22Rv1 (cell line): ENCODE measurements around the gene KIF11.

Source experiments
- ZFX ChIP-seq: fragments of 450-650 bp; IDR thresholded peaks from 2 replicates; pipeline ENCODE4 v1.6.1; 2017; ENCODE audit warnings: antibody characterized with exemption, borderline replicate concordance
- TF ChIP-seq, protein P1 (sequence below): fragments of 450-650 bp; IDR thresholded peaks from 2 replicates; pipeline ENCODE4 v1.5.1; 2017; ENCODE audit warnings: mild to moderate bottlenecking

DNA sequence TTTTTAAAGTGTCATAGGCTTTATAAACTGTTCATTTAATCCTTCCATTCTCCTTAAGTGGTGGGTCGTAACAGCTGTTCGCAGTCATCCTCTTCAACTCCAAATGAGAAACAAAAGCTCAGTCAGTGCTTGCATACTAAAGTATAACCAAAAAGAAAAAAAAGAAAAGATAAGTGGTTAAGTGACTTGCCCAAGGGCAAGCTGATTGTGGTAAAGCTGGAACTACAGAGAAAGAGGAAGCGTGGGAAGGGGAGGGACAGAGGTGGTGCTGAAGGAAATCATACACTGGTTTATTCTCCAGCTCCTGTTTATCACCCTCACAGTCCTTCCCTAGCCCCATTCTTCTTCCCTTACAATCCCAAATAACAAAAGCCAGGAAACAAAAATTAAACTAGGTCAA lies 48.6 kb upstream of the KIF11 start:
- TF ChIP-seq, protein P1, sequence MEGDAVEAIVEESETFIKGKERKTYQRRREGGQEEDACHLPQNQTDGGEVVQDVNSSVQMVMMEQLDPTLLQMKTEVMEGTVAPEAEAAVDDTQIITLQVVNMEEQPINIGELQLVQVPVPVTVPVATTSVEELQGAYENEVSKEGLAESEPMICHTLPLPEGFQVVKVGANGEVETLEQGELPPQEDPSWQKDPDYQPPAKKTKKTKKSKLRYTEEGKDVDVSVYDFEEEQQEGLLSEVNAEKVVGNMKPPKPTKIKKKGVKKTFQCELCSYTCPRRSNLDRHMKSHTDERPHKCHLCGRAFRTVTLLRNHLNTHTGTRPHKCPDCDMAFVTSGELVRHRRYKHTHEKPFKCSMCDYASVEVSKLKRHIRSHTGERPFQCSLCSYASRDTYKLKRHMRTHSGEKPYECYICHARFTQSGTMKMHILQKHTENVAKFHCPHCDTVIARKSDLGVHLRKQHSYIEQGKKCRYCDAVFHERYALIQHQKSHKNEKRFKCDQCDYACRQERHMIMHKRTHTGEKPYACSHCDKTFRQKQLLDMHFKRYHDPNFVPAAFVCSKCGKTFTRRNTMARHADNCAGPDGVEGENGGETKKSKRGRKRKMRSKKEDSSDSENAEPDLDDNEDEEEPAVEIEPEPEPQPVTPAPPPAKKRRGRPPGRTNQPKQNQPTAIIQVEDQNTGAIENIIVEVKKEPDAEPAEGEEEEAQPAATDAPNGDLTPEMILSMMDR = no peak
- TF ChIP-seq ZFX = no peak
